22Rv1 (cell line): Measurements from ENCODE around the gene DHRS7.

Experiments
- H3K27ac ChIP-seq: fragments of 450-650 bp; 2 replicates; pipeline ENCODE4 v1.5.1; 2017
- ZFX ChIP-seq: fragments of 450-650 bp; IDR thresholded peaks from 2 replicates; pipeline ENCODE4 v1.6.1; 2017; ENCODE audit warnings: antibody characterized with exemption, borderline replicate concordance
- TF ChIP-seq, protein P1 (sequence below): fragments of 450-650 bp; IDR thresholded peaks from 2 replicates; pipeline ENCODE4 v1.5.1; 2017; ENCODE audit warnings: mild to moderate bottlenecking

DHRS7 gene

DNA sequence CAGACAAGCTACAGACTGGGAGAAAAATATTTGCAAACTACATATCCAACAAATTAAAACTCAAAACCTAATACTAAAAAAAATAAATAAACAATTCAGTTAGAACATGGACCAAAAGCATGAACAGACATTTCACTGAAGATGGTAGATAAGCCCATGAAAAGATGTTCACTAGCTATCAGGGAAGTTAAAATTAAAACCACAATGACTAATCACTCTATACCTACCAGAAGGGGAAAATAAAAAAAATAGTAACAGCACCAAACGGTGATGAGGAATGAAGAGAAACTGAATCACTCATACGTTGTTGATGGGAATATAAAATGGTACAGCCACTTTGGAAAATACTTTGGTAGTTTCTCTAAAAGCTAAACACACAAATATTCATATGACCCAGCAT, 31.1 kb upstream of the DHRS7 start:
- TF ChIP-seq, protein P1, sequence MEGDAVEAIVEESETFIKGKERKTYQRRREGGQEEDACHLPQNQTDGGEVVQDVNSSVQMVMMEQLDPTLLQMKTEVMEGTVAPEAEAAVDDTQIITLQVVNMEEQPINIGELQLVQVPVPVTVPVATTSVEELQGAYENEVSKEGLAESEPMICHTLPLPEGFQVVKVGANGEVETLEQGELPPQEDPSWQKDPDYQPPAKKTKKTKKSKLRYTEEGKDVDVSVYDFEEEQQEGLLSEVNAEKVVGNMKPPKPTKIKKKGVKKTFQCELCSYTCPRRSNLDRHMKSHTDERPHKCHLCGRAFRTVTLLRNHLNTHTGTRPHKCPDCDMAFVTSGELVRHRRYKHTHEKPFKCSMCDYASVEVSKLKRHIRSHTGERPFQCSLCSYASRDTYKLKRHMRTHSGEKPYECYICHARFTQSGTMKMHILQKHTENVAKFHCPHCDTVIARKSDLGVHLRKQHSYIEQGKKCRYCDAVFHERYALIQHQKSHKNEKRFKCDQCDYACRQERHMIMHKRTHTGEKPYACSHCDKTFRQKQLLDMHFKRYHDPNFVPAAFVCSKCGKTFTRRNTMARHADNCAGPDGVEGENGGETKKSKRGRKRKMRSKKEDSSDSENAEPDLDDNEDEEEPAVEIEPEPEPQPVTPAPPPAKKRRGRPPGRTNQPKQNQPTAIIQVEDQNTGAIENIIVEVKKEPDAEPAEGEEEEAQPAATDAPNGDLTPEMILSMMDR, result no peak
- TF ChIP-seq ZFX, result no peak
- H3K27ac ChIP-seq, result no peak overlapping the region

DNA sequence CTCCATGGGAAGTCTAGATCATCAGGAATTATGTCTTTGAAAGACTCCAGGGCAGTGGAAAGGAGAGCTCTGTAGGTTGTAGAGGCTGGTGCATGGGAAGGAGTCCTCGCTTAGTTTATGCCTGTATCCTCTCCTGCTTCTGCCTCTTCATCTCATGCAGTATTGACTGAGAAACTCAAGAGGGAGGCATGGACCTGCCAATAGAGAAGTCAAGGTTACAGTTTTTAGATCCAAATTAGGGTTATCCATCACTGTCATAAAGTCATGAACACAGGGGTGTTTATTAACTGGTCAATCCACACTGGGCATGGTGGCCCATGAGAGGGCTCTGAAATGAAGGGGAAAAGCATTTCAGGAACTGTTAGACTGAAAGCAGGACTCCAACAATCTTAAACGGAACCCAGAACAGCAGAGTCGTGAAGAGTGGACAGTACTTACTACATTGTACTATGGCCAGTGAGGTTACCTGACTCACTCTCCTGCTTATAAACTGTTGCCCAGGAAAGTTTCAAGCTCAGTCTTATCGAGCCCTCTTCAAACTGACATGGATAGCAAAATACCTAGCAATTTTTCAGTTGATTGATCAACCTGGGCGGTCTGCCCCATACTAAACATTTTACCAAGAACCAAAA, 30.1 kb upstream of the DHRS7 start:
- TF ChIP-seq ZFX, result no peak
- TF ChIP-seq, protein P1, result no peak; the same call in 1 of the 2 replicates
- H3K27ac ChIP-seq, result no peak overlapping the region

DNA sequence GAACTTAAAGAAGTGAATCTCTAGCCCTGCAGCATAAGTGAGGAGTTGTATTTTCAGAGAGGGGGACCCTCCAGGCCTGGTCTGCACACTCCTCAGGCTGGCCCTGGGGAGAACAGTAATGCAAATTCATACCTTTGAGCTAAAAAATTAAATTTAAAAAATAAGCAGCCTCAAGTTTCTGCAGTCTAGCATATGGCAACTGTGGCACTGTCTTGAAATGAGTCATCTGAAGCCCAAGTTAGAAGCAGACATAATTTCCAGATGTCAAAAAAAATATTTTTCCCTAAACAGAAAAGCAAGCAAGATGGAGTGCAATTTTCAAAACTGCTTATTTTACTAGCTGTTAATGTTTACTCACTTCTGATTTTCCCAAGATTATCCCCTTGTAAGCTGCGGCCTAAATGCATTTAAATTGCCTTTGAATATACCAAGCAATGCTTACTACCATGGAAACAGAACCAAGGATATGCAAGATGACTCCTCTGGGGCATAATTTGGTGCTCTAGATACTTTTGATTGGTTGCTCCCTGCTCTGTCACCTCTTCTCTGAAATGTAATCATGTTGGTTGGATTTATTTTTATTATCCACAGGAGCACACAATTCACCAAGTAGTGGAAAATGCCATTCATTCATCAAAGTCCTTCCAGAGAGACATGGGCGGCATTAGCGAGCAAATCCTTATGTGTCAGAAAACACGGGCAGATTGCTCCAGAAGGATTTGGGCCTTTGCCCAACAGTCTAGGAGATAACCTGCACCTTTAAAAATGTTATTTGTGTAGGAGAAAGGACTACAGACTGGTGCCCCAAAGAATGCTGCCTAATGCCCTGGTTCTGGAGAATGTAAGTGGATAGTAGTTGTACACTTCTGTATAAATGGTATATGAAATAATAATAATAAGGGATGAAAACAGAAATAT, 25.0 kb upstream of the DHRS7 start:
- TF ChIP-seq ZFX, result no peak
- TF ChIP-seq, protein P1, result no peak
- no peak overlapping the region for H3K27ac ChIP-seq

DNA sequence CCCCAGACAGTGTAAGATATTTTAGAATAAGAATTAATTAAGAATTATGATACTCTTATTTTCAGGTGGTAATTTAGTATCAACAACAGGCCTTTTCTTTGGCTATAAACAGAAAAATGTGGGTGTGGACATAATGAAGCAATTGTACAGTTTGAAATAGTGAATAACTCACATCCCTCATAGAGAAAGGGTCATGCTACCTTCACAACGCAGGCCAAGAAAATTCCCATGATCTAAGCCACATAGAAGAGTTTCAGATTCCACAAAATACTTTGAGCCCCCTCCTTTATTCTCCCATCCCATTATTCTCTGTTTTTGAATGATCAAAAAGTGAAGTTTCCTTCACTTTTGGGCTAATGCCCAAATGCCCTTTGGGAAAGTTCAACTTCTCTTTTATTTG, 23.5 kb upstream of the DHRS7 start:
- TF ChIP-seq ZFX, result no peak
- TF ChIP-seq, protein P1, result no peak
- no peak overlapping the region for H3K27ac ChIP-seq

- TF ChIP-seq ZFX, result no peak
- TF ChIP-seq, protein P1, result peak; percentile 48
- no peak overlapping the region for H3K27ac ChIP-seq
These were observed 22.9 kb upstream of the DHRS7 start for GRCh38 chr14:60188115-60188514.

DNA sequence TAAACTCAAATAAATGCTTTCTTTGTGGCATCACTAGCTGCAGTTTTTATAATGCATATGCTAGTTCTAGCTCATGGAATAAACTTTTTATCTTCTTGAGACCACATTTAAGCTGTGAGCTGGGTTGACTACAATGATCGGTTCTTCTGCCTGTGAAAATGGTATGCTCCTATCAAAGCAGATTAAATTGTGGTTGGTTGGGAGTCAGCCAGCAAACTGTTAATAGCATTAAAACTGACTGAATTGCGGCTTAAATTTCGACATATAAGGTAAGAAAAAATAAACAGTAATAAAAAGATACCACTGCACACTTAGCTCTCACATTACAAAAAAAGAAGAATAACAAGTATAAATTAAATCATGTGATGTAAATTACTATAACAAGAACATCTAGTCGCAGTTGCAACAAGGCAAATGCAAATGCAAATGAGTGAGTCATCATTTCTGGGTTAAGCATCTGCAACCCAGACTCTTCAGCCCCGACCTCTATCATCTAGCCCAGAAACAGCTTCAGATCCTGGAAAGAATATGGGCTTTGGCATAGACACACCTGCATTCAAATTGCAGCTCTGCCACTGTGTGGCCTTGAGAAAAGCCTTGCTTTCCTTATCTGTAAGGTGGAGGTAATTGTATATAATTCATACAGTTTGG, 19.8 kb upstream of the DHRS7 start:
- no peak overlapping the region for H3K27ac ChIP-seq

More for the DNA sequence above, 19.8 kb upstream of the DHRS7 start:
- no peak for TF ChIP-seq ZFX
- TF ChIP-seq, protein P1, result no peak
